ENCODE measurements around the gene NELL1. TPM values are rescaled to one million over a fixed set of nuclear protein-coding genes. Genes with fewer than 3 reads are reported as not detected.

Gene NELL1
- total RNA-seq, 1 donor from 2014 or later: not detected

GRCh38 chr11:21465203-21465602, 795.8 kb downstream of the NELL1 start:
- no peaks in the 10 kb centered on the region for H4K20me1 ChIP-seq (ENCODE audit: low read depth)
- Mint-ChIP-seq H3K9me3 (peaks cover 2% of the 10 kb centered on the region), H3K27ac (no peak overlapping the region), H3K4me3 (no peak overlapping the region), H3K4me1 (peaks cover 21% of the 10 kb centered on the region), H3K36me3 (no peaks in the 10 kb centered on the region), H3K27me3 (ENCODE audit: insufficient read depth, low read depth) (no peaks in the 10 kb centered on the region)
- peaks cover 7% of the 10 kb centered on the region for H3K4me1 ChIP-seq
- TF ChIP-seq EZH2 (IDR thresholded peaks at IDR 0.05) (no peak), CTCF (IDR thresholded peaks at IDR 0.05) (no peak), EZH2phosphoT487 (IDR thresholded peaks at IDR 0.05) (no peak)
- no peak overlapping the region for H3K27ac ChIP-seq
- H3K9me3 ChIP-seq (ENCODE audit: low read depth): no peaks in the 10 kb centered on the region
- H3K79me2 ChIP-seq (ENCODE audit: low read depth): no peaks in the 10 kb centered on the region
- H3K27me3 ChIP-seq: no peaks in the 10 kb centered on the region
- H3K4me3 ChIP-seq: no peak overlapping the region
- no peaks in the 10 kb centered on the region for H3K36me3 ChIP-seq
- H3K9ac ChIP-seq: no peak overlapping the region
- H3F3A ChIP-seq (ENCODE audit: low read depth): no peaks in the 10 kb centered on the region
- no peak overlapping the region for H2AFZ ChIP-seq (replicated peaks)
- no peak for DNase-seq (ENCODE audit: low spot score)
- H3K4me2 ChIP-seq: no peak overlapping the region

GRCh38 chr11:21465920-21466319, 796.5 kb downstream of the NELL1 start:
- no peak overlapping the region for H3K27ac Mint-ChIP-seq
- TF ChIP-seq EZH2phosphoT487 (IDR thresholded peaks at IDR 0.05) (no peak), CTCF (IDR thresholded peaks at IDR 0.05) (no peak), EZH2 (IDR thresholded peaks at IDR 0.05) (no peak)
- no peak for DNase-seq (ENCODE audit: low spot score)
- Histone ChIP-seq H3K27me3 (no peaks in the 10 kb centered on the region), H3K27ac (no peak overlapping the region), H4K20me1 (ENCODE audit: low read depth) (no peaks in the 10 kb centered on the region), H3K36me3 (no peaks in the 10 kb centered on the region), H3K4me2 (no peak overlapping the region), H3K9ac (no peak overlapping the region), H3K79me2 (ENCODE audit: low read depth) (no peaks in the 10 kb centered on the region), H3K9me3 (ENCODE audit: low read depth) (no peaks in the 10 kb centered on the region), H2AFZ (replicated peaks) (no peak overlapping the region), H3K4me1 (peaks cover 7% of the 10 kb centered on the region), H3K4me3 (no peak overlapping the region), H3F3A (ENCODE audit: low read depth) (no peaks in the 10 kb centered on the region)
- H3K9me3 Mint-ChIP-seq: peaks cover 2% of the 10 kb centered on the region
- H3K4me3 Mint-ChIP-seq: no peak overlapping the region
- peaks cover 21% of the 10 kb centered on the region for H3K4me1 Mint-ChIP-seq
- no peaks in the 10 kb centered on the region for H3K27me3 Mint-ChIP-seq (ENCODE audit: insufficient read depth, low read depth)
- no peaks in the 10 kb centered on the region for H3K36me3 Mint-ChIP-seq

- Mint-ChIP-seq H3K27ac (no peak overlapping the region), H3K27me3 (ENCODE audit: insufficient read depth, low read depth) (no peaks in the 10 kb centered on the region)
Measured at GRCh38 chr11:21470521-21470920, 801.1 kb downstream of the NELL1 start.

More at GRCh38 chr11:21470521-21470920, 801.1 kb downstream of the NELL1 start:
- Histone ChIP-seq H3F3A (ENCODE audit: low read depth) (no peaks in the 10 kb centered on the region), H3K4me2 (no peak overlapping the region), H3K27ac (no peak overlapping the region), H3K9ac (no peak overlapping the region), H3K27me3 (no peaks in the 10 kb centered on the region), H4K20me1 (ENCODE audit: low read depth) (no peaks in the 10 kb centered on the region), H3K79me2 (ENCODE audit: low read depth) (no peaks in the 10 kb centered on the region), H3K4me3 (no peak overlapping the region), H3K36me3 (no peaks in the 10 kb centered on the region), H2AFZ (replicated peaks) (no peak overlapping the region), H3K4me1 (peaks cover 4% of the 10 kb centered on the region), H3K9me3 (ENCODE audit: low read depth) (no peaks in the 10 kb centered on the region)
- H3K36me3 Mint-ChIP-seq: no peaks in the 10 kb centered on the region
- no peak for TF ChIP-seq CTCF (IDR thresholded peaks at IDR 0.05)
- TF ChIP-seq EZH2 (IDR thresholded peaks at IDR 0.05): no peak
- no peak for TF ChIP-seq EZH2phosphoT487 (IDR thresholded peaks at IDR 0.05)
- peaks cover 11% of the 10 kb centered on the region for H3K4me1 Mint-ChIP-seq
- no peak overlapping the region for H3K4me3 Mint-ChIP-seq
- no peak for DNase-seq (ENCODE audit: low spot score)
- no peaks in the 10 kb centered on the region for H3K9me3 Mint-ChIP-seq

All from neural progenitor cell (in vitro differentiated cells).